ENCODE results near the gene CFAP46. TPM values are rescaled to one million over a fixed set of nuclear protein-coding genes. Genes with fewer than 3 reads are reported as not detected.

Gene CFAP46
- total and polyA plus RNA-seq, 10 of the 15 experiments (the other 5 are each of a cell fraction or from before 2014, with no cell fraction given) = 0.01 to 0.18 (median 0.03) TPM; not detected in 7

DNA sequence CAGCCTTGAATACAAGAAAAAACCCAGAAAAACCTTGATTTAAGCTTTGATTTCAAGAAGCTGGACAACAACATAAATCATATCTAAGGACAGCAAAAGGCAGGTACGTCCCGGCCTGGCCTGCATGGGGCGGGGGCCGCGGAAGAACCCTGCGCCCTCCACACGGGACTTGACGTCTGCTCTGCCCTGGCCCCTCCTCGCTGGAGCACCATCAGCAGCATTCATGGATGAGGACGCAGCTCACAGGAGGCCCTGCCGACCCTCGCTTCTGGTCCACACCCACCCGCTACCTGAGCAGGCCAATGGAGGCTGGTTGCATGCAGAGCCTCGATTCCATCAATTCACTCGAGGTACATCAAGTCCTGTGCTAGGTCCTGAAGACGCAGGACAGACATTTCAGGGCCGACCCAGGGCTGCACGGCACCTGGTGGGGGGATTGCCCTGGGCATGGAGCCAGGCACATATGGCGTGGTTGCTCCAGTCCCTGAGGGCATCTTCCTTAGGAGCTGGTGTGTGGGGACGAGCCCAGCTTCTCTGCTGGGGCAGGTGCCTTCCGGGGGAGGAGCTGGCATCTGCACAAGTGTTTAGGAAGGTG lies 93.3 kb downstream of the CFAP46 start:
- Histone ChIP-seq H3K27ac (ENCODE audit: control insufficient read depth, insufficient read depth) (no peak overlapping the region), H3K9me3 (replicated peaks; ENCODE audit: control insufficient read depth, insufficient read depth, low read length) (no peaks in the 10 kb centered on the region; the same call in 2 of the 3 replicates), H2AFZ (ENCODE audit: control insufficient read depth, low read depth, low read length) (no peak overlapping the region), H3K79me2 (ENCODE audit: control insufficient read depth, insufficient read depth, low read length) (no peaks in the 10 kb centered on the region), H3K36me3 (ENCODE audit: control insufficient read depth in 2 of 2, insufficient read depth in 2 of 2, low read length in 1 of 2) (no peaks in the 10 kb centered on the region), H3K4me1 (ENCODE audit: control insufficient read depth, insufficient read depth, low read length) (no peaks in the 10 kb centered on the region), H3K4me2 (ENCODE audit: control insufficient read depth, insufficient read depth) (no peak overlapping the region), H4K20me1 (ENCODE audit: control insufficient read depth, insufficient read depth) (no peaks in the 10 kb centered on the region), H3K27me3 (replicated peaks in 1 of 2; ENCODE audit: control insufficient read depth in 2 of 2, insufficient read depth in 2 of 2, low read length in 1 of 2) (no peaks in the 10 kb centered on the region; a peak in 1 of 4 replicates), H3K9ac (ENCODE audit: control insufficient read depth, insufficient read depth, low read length) (no peak overlapping the region), H3K4me3 (no peak overlapping the region)
- FAIRE-seq (no peak), DNase-seq (ENCODE audit: low read depth, low spot score) (no peak), ATAC-seq (no peak)
- ChIA-PET RAD21 (ENCODE audit: unreplicated experiment) (no interaction called here), CTCF (no interaction called here), POLR2A (no interaction called here), SMC1A (ENCODE audit: uncharacterized antibody, unreplicated experiment) (no interaction called here)
- intact Hi-C loops (cut with micrococcal nuclease; ENCODE audit: unreplicated experiment) (no loop called here), in situ Hi-C loops (cut with MboI) (no loop called here)
- no TSS peak for BruUV-seq (replicated peaks)
- WGBS (ENCODE audit: insufficient coverage, insufficient replicate concordance, low lambda C conversion rate, missing lambda C conversion rate) = 50% methylated on average over 21 of the region's 21 CpGs
- TF ChIP-seq, protein P1, sequence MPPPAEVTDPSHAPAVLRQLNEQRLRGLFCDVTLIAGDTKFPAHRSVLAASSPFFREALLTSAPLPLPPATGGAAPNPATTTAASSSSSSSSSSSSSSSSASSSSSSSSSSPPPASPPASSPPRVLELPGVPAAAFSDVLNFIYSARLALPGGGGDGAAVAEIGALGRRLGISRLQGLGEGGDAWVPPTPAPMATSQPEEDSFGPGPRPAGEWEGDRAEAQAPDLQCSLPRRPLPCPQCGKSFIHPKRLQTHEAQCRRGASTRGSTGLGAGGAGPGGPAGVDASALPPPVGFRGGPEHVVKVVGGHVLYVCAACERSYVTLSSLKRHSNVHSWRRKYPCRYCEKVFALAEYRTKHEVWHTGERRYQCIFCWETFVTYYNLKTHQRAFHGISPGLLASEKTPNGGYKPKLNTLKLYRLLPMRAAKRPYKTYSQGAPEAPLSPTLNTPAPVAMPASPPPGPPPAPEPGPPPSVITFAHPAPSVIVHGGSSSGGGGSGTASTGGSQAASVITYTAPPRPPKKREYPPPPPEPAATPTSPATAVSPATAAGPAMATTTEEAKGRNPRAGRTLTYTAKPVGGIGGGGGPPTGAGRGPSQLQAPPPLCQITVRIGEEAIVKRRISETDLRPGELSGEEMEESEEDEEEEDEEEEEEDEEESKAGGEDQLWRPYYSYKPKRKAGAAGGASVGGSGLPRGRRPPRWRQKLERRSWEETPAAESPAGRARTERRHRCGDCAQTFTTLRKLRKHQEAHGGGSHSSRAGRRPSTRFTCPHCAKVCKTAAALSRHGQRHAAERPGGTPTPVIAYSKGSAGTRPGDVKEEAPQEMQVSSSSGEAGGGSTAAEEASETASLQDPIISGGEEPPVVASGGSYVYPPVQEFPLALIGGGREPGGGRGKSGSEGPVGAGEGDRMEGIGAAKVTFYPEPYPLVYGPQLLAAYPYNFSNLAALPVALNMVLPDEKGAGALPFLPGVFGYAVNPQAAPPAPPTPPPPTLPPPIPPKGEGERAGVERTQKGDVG (CRISPR knock-in tag; IDR thresholded peaks at IDR 0.05) = no peak
- TF ChIP-seq BACH1 (IDR thresholded peaks at IDR 0.05; ENCODE audit: borderline replicate concordance) (no peak), NR2C1 (IDR thresholded peaks at IDR 0.05) (no peak), SP1 (IDR thresholded peaks at IDR 0.05; ENCODE audit: low read depth, low read length) (no peak), SREBF2 (IDR thresholded peaks at IDR 0.05; ENCODE audit: low read length) (no peak), NR2C2 (IDR thresholded peaks at IDR 0.05; ENCODE audit: borderline replicate concordance, control insufficient read depth, insufficient read length, low read depth) (no peak), CBFB (IDR thresholded peaks at IDR 0.05; ENCODE audit: low read depth) (no peak), RB1 (IDR thresholded peaks at IDR 0.05; ENCODE audit: borderline replicate concordance) (no peak), KLF5 (IDR thresholded peaks at IDR 0.05; ENCODE audit: partially characterized antibody) (no peak), EED (IDR thresholded peaks at IDR 0.05; ENCODE audit: low read depth) (no peak), BRCA1 (IDR thresholded peaks at IDR 0.05; ENCODE audit: low read depth, low read length) (no peak)
- TF ChIP-seq, protein P2, sequence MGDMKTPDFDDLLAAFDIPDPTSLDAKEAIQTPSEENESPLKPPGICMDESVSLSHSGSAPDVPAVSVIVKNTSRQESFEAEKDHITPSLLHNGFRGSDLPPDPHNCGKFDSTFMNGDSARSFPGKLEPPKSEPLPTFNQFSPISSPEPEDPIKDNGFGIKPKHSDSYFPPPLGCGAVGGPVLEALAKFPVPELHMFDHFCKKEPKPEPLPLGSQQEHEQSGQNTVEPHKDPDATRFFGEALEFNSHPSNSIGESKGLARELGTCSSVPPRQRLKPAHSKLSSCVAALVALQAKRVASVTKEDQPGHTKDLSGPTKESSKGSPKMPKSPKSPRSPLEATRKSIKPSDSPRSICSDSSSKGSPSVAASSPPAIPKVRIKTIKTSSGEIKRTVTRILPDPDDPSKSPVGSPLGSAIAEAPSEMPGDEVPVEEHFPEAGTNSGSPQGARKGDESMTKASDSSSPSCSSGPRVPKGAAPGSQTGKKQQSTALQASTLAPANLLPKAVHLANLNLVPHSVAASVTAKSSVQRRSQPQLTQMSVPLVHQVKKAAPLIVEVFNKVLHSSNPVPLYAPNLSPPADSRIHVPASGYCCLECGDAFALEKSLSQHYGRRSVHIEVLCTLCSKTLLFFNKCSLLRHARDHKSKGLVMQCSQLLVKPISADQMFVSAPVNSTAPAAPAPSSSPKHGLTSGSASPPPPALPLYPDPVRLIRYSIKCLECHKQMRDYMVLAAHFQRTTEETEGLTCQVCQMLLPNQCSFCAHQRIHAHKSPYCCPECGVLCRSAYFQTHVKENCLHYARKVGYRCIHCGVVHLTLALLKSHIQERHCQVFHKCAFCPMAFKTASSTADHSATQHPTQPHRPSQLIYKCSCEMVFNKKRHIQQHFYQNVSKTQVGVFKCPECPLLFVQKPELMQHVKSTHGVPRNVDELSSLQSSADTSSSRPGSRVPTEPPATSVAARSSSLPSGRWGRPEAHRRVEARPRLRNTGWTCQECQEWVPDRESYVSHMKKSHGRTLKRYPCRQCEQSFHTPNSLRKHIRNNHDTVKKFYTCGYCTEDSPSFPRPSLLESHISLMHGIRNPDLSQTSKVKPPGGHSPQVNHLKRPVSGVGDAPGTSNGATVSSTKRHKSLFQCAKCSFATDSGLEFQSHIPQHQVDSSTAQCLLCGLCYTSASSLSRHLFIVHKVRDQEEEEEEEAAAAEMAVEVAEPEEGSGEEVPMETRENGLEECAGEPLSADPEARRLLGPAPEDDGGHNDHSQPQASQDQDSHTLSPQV (IDR thresholded peaks at IDR 0.05) = no peak
- TF ChIP-seq, protein P3, sequence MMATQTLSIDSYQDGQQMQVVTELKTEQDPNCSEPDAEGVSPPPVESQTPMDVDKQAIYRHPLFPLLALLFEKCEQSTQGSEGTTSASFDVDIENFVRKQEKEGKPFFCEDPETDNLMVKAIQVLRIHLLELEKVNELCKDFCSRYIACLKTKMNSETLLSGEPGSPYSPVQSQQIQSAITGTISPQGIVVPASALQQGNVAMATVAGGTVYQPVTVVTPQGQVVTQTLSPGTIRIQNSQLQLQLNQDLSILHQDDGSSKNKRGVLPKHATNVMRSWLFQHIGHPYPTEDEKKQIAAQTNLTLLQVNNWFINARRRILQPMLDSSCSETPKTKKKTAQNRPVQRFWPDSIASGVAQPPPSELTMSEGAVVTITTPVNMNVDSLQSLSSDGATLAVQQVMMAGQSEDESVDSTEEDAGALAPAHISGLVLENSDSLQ (IDR thresholded peaks at IDR 0.05) = no peak
- TF ChIP-seq, protein P4, sequence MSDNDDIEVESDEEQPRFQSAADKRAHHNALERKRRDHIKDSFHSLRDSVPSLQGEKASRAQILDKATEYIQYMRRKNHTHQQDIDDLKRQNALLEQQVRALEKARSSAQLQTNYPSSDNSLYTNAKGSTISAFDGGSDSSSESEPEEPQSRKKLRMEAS (IDR thresholded peaks at IDR 0.05; ENCODE audit: low read depth, low read length) = no peak
- TF ChIP-seq, protein P5, sequence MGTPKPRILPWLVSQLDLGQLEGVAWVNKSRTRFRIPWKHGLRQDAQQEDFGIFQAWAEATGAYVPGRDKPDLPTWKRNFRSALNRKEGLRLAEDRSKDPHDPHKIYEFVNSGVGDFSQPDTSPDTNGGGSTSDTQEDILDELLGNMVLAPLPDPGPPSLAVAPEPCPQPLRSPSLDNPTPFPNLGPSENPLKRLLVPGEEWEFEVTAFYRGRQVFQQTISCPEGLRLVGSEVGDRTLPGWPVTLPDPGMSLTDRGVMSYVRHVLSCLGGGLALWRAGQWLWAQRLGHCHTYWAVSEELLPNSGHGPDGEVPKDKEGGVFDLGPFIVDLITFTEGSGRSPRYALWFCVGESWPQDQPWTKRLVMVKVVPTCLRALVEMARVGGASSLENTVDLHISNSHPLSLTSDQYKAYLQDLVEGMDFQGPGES (IDR thresholded peaks at IDR 0.05) = no peak
